Right lobe of liver (tissue), 6 donors: ENCODE results near the gene CTTN. TPM values are rescaled to one million over a fixed set of nuclear protein-coding genes. Genes with fewer than 3 reads are reported as not detected.
A peak's percentile ranks its signal among the peaks of the same experiment; 100 is the strongest.

ENCODE experiments used
- ATAC-seq, 4 donors: fragments of 200-7000 bp; cut with Tn5 transposase; one replicate each; pipeline ENCODE4 v1.9.1; 2020; ENCODE audit warnings: mild to moderate bottlenecking in 4 of 4, moderate library complexity in 4 of 4
- DNase-seq, 3 donors: peaks; one replicate each; pipeline ENCODE4 v3.0.0-alpha.2; 2020
- H3K27ac ChIP-seq, 3 donors: fragments of 200-600 bp; one replicate each; pipeline ENCODE4 v1.8.0; 2022
- H3K27me3 ChIP-seq, 2 donors: fragments of 200-600 bp; one replicate each; pipeline ENCODE4 v1.8.0; 2022
- H3K36me3 ChIP-seq, 4 donors: fragments of 200-600 bp; sonication (generic) in 1 of 4; one replicate each; pipeline versions ENCODE4 v1.5.1 to v1.8.0; 2017 to 2022; ENCODE audit warnings: control low read depth in 1 of 4
- H3K4me1 ChIP-seq, 4 donors: fragments of 200-600 bp; sonication (generic) in 1 of 4; one replicate each; pipeline versions ENCODE4 v1.5.1 to v1.8.0; 2017 to 2022; ENCODE audit warnings: control low read depth in 1 of 4
- H3K4me3 ChIP-seq, 3 donors: fragments of 200-600 bp; one replicate each; pipeline ENCODE4 v1.8.0; 2022
- H3K9me3 ChIP-seq, 4 donors: fragments of 200-600 bp; sonication (generic) in 1 of 4; one replicate each; pipeline versions ENCODE4 v1.5.1 to v1.8.0; 2017 to 2022; ENCODE audit warnings: control low read depth in 1 of 4
- CTCF ChIP-seq, 4 donors: fragments of 200-600 bp in 3 of 4; fragments of 450-650 bp in 1 of 4; IDR thresholded peaks; one replicate each; pipeline versions ENCODE4 v1.5.1 to v1.8.0; 2016 to 2022; ENCODE audit warnings: antibody characterized with exemption in 4 of 4, mild to moderate bottlenecking in 2 of 4
- POLR2A ChIP-seq: fragments of 450-650 bp; IDR thresholded peaks from one replicate; pipeline ENCODE4 v1.6.1; 2017; ENCODE audit warnings: antibody characterized with exemption, mild to moderate bottlenecking
- WGBS: methylation state at CpG from one replicate; pipeline ENCODE4 v1.1.6; 2018; ENCODE audit warnings: low coverage, low lambda C conversion rate; ENCODE audit not compliant: insufficient coverage; ENCODE audit errors: missing lambda C conversion rate; 5-methylcytosine and 5-hydroxymethylcytosine counted together
- intact Hi-C, 2 donors: fragments of 100-400 bp; cut with DNase I; formaldehyde crosslinking; loops; one replicate each; pipeline versions ENCODE4 v1.11.2 to v1.14.1; 2022
- total RNA-seq, 6 experiments: library from RNA; depleted of rRNA in 2 of 6; stranded (reverse); fragments of >200 nt in 2 of 6; fragmentation: NEBNext Ultra II Directional in 3 of 6; extraction: Animal tissue kit (Norgen Biotek cat#: 25700) in 3 of 6; gene quantifications; one replicate each; pipeline versions ENCODE4 v1.1.0 to v1.2.4, GENCODE V29; 2016 to 2023
- donor health status: DM: no; HTN: yes; CAD: no.
- donor health status: DM: no; HTN: no; CAD: no.
- donor health status: DM: no; HTN: no; CAD: no.
- donor health status: DM: no; HTN: yes; CAD: no.
- donor health status: DM: no; HTN: yes; CAD: no.

The CTTN gene
- total RNA-seq, 6 experiments from 2014 or later: 63.6 to 90.8 (median 78.5) TPM

GRCh38 chr11:70433966-70434812 lies 35.9 kb downstream of the CTTN start:
- Histone ChIP-seq H3K27me3 (no peaks in the 10 kb centered on the region), H3K4me1 (no peaks in the 10 kb centered on the region), H3K36me3 (peaks cover 0 to 58% (median 6%) of the 10 kb centered on the region in 4 donors), H3K4me3 (no peak overlapping the region), H3K27ac (no peak overlapping the region), H3K9me3 (no peaks in the 10 kb centered on the region)
- ATAC-seq: no peak
- 97% methylated on average over 10 of the region's 36 CpGs for WGBS
- intact Hi-C loops: no loop called here
- peak in 1 of 3 donors; percentile 31 for DNase-seq
- TF ChIP-seq CTCF (IDR thresholded peaks at IDR 0.05) (no peak), POLR2A (no peak)

GRCh38 chr11:70434813-70435278 lies 36.5 kb downstream of the CTTN start:
- DNase-seq (no peak), ATAC-seq (no peak)
- intact Hi-C loops: no loop called here
- Histone ChIP-seq H3K27ac (no peak overlapping the region), H3K36me3 (peaks cover 0 to 52% (median 5%) of the 10 kb centered on the region in 4 donors), H3K9me3 (no peaks in the 10 kb centered on the region), H3K4me1 (no peaks in the 10 kb centered on the region), H3K27me3 (no peaks in the 10 kb centered on the region), H3K4me3 (no peak overlapping the region)
- TF ChIP-seq POLR2A: no peak
- no peak for TF ChIP-seq CTCF (IDR thresholded peaks at IDR 0.05)
- WGBS: 89% methylated on average over 7 of the region's 17 CpGs

- Histone ChIP-seq H3K36me3 (peaks cover 0 to 52% (median 5%) of the 10 kb centered on the region in 4 donors), H3K4me1 (no peaks in the 10 kb centered on the region), H3K27me3 (no peaks in the 10 kb centered on the region), H3K4me3 (no peak overlapping the region), H3K27ac (no peak overlapping the region), H3K9me3 (no peaks in the 10 kb centered on the region)
- ATAC-seq (no peak), DNase-seq (no peak)
- WGBS: 86% methylated on average over 4 of the region's 13 CpGs
- intact Hi-C loops: no loop called here
- no peak for TF ChIP-seq POLR2A
These were observed 37.0 kb downstream of the CTTN start for GRCh38 chr11:70435361-70435760.

DNA sequence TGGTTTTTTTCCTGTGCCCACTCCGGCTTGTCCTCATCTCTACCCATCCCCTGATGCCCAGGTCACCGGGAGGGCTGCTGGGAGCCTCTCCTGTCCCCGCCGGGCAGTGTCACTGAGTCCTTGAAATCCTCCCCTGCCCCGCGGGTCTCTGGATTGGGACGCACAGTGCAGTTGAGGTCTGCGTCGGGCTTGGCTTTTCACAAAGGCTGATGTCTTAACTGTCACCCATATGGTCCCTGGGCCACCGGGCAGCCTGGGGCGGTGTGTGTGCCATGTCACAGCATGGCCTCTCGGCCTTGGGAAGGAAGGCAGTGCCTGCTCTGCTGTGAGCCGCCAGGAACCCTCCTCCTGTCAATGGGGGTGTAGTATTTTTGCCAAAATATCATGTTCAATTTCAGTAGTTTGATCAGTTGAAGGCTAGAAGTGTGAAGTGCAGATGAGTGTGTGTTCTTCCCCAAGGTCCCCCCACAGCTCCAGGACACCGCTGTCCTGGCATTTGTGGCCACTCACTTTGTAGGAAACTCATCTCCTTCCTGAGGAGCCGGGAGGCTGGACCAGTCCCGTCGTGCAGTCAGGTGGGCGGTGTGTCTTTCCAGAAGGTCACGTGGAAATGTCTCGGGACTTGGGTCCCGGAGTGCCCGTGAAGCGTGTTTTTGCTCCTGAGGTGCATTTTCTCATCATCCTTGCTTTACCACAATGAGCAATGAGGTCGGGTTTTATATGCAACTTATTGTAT lies 37.6 kb downstream of the CTTN start:
- H3K27ac ChIP-seq: no peak overlapping the region
- 78% methylated on average over 4 of the region's 24 CpGs for WGBS
- H3K4me1 ChIP-seq: no peaks in the 10 kb centered on the region
- TF ChIP-seq POLR2A (no peak), CTCF (IDR thresholded peaks at IDR 0.05) (no peak)
- H3K27me3 ChIP-seq: no peaks in the 10 kb centered on the region
- H3K4me3 ChIP-seq: no peak overlapping the region
- ATAC-seq (no peak), DNase-seq (no peak)
- no peaks in the 10 kb centered on the region for H3K9me3 ChIP-seq
- intact Hi-C loops: no loop called here
- peaks cover 0 to 46% (median 4%) of the 10 kb centered on the region in 4 donors for H3K36me3 ChIP-seq

DNA sequence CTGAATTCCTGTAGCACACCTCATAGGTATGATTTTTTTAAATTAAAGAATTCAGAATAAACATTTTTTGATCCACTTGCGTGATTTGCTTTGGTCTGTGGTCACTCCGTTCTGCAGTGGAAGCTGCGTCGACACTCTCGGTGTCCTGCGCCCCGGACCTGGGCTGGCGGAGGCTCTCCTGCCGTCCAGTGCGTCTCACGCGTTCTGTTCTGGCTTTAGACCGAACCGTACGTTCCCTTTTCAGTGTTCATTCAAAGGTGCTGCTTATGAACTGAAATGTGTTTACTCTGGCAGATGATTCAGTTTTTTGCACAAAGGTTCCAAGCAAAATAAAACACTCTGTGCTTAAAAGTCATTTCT lies 38.2 kb downstream of the CTTN start:
- no peak overlapping the region for H3K4me3 ChIP-seq

More for the DNA sequence above, 38.2 kb downstream of the CTTN start:
- WGBS: 92% methylated on average over 9 of the region's 15 CpGs
- H3K27me3 ChIP-seq: no peaks in the 10 kb centered on the region
- intact Hi-C loops: no loop called here
- H3K9me3 ChIP-seq: no peaks in the 10 kb centered on the region
- no peaks in the 10 kb centered on the region for H3K4me1 ChIP-seq
- TF ChIP-seq POLR2A (no peak), CTCF (IDR thresholded peaks at IDR 0.05) (no peak)
- DNase-seq (no peak), ATAC-seq (no peak)
- H3K27ac ChIP-seq: no peak overlapping the region
- peaks cover 0 to 41% (median 3%) of the 10 kb centered on the region in 4 donors for H3K36me3 ChIP-seq
